Vein endothelial cell (primary cell): ENCODE data around the gene TBX6. TPM values are rescaled to one million over a fixed set of nuclear protein-coding genes. Genes with fewer than 3 reads are reported as not detected.

ENCODE experiments used
- total RNA-seq: library from RNA; depleted of rRNA; stranded (reverse); fragments of >200 nt; gene quantifications from 2 replicates; pipeline ENCODE4 v1.2.3, GENCODE V29; 2012

The TBX6 gene, protein sequence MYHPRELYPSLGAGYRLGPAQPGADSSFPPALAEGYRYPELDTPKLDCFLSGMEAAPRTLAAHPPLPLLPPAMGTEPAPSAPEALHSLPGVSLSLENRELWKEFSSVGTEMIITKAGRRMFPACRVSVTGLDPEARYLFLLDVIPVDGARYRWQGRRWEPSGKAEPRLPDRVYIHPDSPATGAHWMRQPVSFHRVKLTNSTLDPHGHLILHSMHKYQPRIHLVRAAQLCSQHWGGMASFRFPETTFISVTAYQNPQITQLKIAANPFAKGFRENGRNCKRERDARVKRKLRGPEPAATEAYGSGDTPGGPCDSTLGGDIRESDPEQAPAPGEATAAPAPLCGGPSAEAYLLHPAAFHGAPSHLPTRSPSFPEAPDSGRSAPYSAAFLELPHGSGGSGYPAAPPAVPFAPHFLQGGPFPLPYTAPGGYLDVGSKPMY
- total RNA-seq = 0.10 and 0.33 TPM in 2 replicates

DNA sequence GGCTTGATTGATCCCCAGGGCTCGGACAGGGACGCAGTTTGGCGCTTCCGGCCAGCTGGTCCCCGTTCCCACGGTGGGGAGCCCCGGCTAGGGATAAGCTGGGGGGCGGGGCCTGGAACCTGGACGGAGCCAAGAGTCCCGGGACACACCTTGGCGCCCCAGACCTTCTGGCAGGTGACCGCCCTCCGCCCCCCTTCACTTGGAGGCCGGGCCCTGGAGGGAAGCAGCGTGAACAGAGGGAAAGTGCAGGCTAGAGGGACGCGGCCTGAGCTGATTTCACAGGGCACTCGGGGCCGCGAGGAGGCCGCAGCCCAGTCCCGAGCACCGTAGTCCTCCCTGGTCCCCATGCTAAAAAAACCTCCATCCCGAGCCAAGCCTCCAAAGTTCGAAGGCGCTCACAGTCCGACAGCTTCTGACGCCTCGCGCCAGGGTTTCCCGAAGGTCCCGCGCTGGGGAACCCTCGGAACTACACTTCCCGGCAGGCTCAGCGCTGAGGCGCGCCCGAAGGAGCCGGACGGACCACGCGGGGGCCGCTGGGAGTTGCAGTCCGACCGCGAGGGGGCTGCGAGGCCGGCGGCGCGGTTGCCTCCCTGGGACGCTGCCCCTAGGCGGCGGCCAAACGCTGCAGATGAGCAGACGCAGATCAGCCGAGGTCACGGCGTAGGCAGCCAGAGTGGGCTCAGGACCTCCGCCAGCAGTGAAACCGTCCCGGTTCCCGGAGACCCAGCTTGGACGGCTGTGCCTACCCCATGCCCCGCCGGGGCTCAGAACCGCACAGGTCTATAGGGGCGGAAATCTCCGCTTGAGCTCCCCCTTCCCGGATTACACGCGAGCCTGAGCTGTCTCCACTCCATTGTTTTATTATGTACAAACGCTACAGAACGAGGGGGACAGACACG is at the start of gene TBX6:
Gene TBX6, minus strand, starts transcription at position 451 of the 899 bp plus-strand sequence. CDS start 731 bp downstream, outside the sequence.

DNA sequence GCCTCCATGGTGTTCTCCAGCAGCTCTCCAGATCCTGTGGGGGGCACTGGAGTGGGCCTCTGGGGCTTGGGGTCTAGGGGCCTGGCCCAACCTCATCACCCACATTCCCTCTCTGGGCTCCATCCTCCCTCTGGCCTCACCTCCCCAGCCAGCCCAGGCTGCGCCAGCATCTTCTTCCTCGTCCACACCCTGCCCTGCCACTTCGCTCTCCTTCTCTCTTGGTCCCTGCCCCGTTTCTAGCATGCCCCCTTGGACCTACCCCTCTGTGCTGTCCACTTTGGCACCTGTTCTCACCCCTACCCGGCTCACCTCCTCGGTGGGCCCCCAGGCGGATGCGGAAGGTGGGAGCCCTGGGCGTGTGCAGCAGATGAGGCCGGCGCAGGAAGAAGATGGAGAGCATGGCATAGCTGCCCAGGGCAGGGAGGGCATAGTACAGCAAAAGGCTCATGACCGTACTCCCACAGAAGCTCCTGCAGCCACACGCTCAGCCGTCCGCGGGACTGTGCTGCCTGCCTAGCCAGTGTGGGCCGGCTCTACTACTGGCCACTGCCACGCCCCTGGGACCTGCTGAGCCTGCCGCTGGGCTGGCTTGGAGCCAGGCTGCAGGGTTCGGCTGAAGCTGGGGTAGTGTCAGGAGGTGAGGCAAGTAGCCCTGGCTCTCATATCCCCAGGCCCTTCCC is 21.4 kb upstream of the TBX6 start, which contains the start of gene GDPD3:
Gene GDPD3, minus strand, starts transcription at position 507 of the 680 bp plus-strand sequence. Its CDS starts 59 bp downstream, at position 448.

DNA sequence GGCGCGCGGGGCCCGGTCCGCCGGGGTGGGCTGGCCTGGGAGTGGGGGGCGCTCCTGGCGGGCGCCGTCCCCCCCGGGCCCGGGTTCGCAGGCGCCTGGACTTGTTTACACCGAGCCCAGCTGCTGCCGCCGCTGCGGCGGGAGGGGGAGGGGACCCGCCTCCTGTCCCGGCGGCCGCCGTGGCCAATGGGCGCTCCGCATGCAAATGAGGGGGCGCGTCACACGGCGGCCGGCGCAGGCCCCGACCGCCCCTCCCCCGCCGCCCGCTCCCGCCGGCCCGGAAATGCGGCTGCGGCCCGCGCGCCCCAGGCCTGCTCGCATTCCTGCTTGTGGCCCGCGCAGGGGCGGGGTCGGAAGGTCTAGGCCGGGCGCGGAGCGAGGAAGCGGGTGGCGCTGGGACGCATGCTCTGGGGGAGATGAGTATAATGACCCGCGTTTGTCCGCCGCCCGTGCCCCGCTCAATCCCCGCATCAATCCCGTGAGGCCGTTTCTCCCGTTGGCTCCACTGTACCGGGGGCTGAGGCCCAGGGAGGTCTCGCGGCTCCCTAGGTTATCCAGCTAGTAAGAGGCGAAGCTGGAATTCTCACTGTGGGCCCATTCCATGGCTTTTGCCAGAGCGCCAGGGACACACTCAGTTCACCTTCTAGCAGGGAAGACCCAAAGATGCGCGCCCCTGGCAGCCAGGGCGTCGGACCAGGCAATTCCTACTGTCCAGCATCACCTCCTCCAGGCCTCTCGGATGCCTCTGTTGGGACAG is 4.6 kb upstream of the TBX6 start, which contains the start of gene YPEL3:
Gene YPEL3, minus strand, starts transcription at position 109 of the 757 bp plus-strand sequence. CDS start 731 bp downstream, outside the sequence.

DNA sequence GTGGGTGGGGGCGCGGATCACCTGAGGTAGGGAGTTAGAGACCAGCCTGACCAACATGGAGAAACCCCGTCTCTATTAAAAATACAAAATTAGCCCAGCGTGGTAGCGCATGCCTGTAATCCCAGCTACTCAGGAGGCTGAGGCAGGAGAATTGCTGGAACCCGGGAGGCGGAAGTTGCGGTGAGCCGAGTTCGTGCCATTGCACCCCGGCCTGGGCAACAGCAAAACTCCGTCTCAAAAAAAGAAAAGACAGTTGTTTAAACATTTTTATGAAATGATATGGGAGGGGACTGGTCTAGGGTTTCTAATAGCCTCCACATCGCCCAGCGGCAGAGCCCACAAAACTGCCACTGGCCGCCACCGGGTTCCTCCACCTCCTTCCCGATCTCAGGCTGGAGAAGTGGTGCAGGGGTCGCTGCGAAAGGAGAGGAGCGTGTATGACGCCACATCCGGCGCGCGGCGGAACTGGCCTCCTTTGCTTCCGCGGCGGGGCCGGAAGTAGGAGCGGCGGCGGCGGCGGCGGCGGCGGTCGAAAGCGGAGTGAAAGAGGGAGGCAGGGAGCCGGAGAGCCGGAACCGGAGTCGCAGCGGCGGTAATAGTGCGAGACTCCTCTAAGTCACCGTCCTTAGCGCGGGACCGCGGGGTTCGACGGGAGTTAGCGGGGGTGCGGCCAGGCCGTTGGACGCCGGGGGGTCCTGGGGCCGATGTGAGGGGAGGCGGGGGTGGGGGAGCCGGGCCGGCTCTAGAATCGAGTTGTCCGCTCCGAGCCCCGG is 16.0 kb downstream of the TBX6 start, which contains the start of gene PPP4C:
Gene PPP4C, plus strand, starts transcription at position 492 of the 773 bp plus-strand sequence. CDS start 384 bp downstream, outside the sequence.

DNA sequence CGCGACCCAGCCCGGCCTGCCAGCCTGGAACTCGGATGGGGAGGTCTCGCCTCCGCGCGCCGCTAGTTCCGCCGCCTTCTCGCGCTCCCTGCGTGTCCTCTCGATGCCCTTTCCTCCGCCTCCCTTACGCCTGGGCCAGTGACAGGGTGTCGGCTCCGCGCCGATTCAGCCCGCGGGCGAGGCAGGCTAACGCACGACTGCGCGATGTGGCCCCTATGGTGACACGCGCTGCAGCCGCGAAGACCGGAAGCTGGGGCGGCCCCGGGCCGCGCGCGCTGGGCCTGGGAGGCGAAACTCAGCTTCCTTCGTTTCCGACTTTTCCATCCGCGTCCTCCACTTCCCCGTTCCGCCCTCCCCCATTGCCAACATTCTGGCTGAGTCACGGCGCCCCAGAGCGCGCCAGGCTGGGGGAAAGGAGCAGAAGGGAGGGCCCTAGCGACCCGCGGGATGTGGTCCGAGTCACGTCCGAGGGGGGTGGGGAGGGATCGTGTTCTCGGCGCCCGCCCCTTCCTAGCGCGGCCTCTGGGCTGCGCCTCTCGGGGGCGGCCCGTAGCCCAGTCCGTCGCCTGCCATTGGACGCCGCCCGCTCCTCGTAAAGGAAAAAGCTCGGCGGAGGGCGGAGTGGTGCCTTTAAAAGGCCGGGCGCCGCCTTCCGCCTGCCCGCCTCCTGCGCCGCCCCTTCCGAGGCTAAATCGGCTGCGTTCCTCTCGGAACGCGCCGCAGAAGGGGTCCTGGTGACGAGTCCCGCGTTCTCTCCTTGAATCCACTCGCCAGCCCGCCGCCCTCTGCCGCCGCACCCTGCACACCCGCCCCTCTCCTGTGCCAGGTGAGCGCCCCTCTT is 26.4 kb downstream of the TBX6 start, which contains the start of gene ALDOA:
Gene ALDOA, plus strand, starts transcription at position 659 of the 841 bp plus-strand sequence. CDS start 1,138 bp downstream, outside the sequence.

Other genes starting within 250 kb of the TBX6 start
- 80.7 and 87.2 TPM in 2 replicates for gene CDIPT, start 228.7 kb downstream of the TBX6 start, total RNA-seq
- 0.67 and 1.6 TPM in 2 replicates for gene SEZ6L2, start 192.4 kb downstream of the TBX6 start, total RNA-seq
- gene ASPHD1, start 191.4 kb downstream of the TBX6 start, total RNA-seq = 0.33 and 0.48 TPM in 2 replicates
- 14.7 and 17.0 TPM in 2 replicates for gene KCTD13, start 165.7 kb downstream of the TBX6 start, total RNA-seq
- 74.7 and 91.1 TPM in 2 replicates for gene TMEM219, start 129.8 kb downstream of the TBX6 start, total RNA-seq
- gene TAOK2, start 118.1 kb downstream of the TBX6 start, total RNA-seq = 115 and 128 TPM in 2 replicates
- gene HIRIP3, start 96.3 kb downstream of the TBX6 start, total RNA-seq = 3.9 and 4.4 TPM in 2 replicates
- 30.7 and 57.3 TPM in 2 replicates for gene INO80E, start 95.7 kb downstream of the TBX6 start, total RNA-seq
- 0.29 TPM in 1 of 2 replicates, not detected in the other for gene DOC2A, start 80.9 kb downstream of the TBX6 start, total RNA-seq
- gene C16orf92, start 68.7 kb downstream of the TBX6 start, total RNA-seq = not detected in 2 replicates
- not detected in 2 replicates for gene TLCD3B, start 60.7 kb downstream of the TBX6 start, total RNA-seq
- gene ALDOA, start 26.2 kb downstream of the TBX6 start, total RNA-seq = 719 and 1,079 TPM in 2 replicates
- gene PPP4C, start 15.9 kb downstream of the TBX6 start, total RNA-seq = 293 and 325 TPM in 2 replicates
- 16.8 and 30.4 TPM in 2 replicates for gene YPEL3, start 4.3 kb upstream of the TBX6 start, total RNA-seq
- 1.3 and 1.8 TPM in 2 replicates for gene GDPD3, start 21.6 kb upstream of the TBX6 start, total RNA-seq
- 70.8 and 112 TPM in 2 replicates for gene MAPK3, start 31.3 kb upstream of the TBX6 start, total RNA-seq
- 5.6 and 6.8 TPM in 2 replicates for gene CORO1A, start 91.7 kb upstream of the TBX6 start, total RNA-seq
- 96.4 and 190 TPM in 2 replicates for gene BOLA2B, start 101.7 kb upstream of the TBX6 start, total RNA-seq
- 31.4 and 50.0 TPM in 2 replicates for gene SLX1A, start 102.0 kb upstream of the TBX6 start, total RNA-seq
- 12.4 and 13.7 TPM in 2 replicates for gene SULT1A3, start 107.3 kb upstream of the TBX6 start, total RNA-seq
- gene NPIPB13, start 156.6 kb upstream of the TBX6 start, total RNA-seq = 0.96 and 3.6 TPM in 2 replicates